ENCODE results near the gene NUAK1.
"Not testable (repeated sequence)": the region's sequence is repeated elsewhere in the genome, so short reads cannot be mapped to it uniquely, and the experiment has no call there.

Gene NUAK1

DNA sequence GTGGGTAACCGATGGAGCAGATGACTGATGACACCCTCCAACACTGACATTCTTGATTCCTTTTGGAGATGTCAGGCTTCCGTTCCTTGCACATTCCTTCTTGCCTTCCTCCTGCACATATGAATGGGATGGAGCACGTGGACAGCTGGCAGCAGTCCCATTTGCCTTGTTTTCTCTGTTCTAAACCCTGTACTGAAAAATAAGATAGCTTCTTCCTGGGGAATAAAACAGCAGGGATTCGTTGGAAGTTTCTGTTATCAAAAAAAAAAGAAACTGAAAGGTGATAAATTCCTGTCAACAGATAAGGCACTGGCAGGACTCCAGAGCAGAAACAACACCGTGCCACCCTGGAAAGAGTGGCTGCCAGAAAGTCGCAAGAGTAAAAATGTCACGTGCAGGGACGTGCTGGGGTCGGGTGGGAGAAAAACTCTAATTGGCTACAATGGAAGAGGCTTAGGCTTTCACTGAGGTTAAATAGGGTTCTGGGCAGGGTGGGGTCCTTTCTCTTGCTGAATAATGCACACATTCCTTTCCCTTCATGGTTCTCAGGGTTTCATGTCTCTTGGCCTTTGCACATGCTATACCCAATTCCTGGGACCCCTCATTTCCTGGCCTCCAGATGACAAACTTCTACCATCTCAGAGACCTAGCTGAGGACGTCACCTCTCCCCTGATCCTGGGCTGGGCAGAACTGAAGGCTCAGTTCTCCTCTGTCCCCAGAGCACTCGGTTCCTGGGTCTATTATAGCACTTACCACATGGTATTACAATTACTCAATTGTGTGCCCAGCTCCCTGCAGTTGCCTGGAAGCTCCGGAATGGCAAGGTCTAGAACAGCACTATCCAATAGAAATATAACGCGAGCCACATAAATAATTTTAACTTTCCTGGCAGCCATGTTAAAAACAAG is 7.0 kb upstream of the NUAK1 start:
- DNase-seq: peak; percentile 34

DNA sequence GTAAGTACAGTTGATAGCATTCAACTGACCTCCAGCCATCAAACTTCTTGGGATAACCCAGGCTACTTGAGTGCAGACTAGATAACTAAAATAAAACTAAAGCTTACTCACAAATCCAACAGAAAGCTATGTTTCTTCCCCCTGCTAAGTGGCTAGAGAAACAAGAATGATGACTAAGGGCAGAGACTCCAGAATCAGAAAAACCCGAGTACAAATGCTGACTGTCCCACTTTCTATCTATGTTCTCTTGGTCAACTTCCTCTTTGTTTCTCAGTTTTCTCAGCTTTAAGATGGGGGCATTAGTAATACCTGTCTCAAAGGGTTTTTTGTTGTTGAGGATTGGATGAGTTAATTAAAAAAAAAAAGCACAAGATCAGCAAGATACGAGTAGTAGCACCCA is 6.1 kb upstream of the NUAK1 start:
- no peak for DNase-seq

DNA sequence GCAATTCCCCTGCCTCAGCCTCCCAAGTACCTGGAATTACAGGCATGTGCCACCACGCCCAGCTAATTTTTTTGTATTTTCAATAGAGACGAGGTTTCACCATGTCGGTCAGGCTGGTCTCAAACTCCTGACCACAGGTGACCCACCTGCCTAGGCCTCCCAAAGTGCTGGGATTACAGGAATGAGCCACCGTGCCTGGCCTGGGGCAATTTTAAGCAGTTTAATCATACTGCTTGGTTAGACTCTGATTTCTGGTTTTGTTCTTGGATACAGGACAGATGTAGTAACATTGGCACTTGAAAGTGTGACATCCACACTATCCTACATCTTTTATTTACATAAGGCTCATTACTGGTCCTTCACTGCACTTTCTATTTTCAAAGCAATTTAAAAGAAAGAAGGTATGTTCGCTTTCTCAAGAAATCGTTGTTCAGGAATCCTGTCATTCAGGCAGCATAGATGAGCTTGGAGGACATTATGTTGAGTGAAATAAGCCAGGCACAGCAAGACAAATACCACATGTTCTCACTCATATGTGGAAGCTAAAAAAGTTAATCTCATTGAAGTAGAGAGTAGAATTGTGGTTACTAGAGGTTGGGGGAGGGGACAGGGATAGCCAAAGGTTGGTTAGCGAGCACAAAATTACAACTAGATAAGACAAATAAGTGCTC is 4.0 kb upstream of the NUAK1 start:
- no peak for DNase-seq

DNA sequence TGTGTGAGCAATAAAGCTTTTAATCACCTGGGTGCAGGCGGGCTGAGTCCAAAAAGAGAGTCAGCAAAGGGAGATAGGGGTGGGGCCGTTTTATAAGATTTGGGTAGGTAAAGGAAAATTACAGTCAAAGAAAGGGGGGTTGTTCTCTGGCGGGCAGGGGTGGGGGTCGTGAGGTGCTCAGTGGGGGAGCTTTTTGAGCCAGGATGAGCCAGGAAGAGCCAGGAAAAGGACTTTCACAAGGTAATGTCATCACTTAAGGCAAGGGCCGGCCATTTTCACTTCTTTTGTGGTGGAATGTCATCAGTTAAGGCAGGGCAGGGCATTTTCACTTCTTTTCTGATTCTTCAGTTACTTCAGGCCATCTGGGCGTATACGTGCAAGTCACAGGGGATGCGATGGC is 3.2 kb upstream of the NUAK1 start:
- DNase-seq: not testable (repeated sequence)

DNA sequence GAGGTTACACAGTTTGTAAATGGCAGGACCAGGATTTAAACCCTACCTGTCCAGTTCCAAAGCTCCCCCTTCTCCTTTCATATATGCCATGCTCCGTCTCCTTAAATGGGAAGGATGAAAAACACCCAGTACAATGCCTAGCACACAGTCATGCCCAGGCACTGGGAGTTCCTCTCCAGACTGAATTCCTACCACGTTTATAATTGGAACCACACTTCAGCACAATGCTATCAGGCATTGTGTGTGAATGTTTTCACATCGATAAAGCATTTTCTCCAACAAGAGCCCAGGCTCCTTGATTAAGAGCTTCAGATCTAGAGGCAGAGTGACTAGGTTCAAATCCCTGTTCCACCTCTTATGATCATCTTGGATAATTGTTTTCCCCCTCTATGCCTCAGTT is 2.7 kb upstream of the NUAK1 start:
- no peak for DNase-seq

DNA sequence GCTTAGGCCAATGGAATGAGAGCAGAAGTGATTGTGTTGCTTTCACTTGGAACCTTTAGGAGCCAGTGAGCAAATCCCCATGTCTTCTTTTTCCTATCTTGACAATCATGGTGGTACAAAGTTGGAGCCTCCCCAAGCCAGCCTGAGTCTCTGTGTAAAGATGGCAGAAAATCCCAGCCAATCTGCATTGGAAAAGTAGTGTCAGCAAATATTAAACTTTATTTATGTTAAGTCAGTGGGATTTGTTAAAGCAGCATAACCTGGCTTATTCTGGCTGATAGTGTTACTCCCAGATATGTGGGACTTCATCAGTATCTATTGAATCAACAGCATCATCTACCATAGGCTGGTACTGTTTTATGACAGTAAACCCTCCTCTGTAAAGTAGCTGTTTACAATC is 2.2 kb upstream of the NUAK1 start:
- no peak for DNase-seq

DNA sequence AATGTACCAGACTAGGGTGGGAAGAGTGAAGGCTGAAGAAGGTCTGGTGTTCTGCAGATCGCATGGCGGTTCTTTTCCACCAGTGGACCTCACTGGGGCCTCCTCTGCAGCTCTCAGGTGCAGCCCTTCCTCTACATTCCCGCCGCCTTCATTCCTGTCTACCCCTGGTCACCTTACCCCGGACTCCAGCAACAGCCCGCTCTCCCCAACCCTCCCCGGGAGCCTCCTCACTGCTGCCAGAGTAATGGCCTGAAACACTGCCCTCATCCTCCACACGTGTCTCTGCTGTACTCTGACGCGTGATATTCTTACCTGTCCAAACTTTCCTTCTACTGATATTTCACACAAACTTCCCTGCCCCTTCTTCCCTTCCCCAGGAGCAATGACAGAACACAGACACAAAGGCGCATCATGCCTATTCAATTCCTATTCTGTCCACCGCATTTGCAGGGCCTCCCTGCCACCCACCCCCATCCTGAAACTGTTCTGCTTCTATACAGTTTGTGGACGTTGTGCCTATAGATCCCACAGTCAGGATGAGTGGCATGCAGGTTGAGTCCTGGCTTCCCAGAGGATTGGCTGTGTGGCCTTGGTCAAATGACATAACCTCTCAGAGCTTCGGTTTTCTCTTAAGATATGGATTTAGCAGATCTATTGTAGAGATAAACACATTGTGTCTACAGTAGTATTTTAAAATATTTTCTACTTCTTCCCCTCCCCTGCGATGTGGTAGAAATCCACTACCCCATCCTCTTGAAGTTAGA is 1.7 kb upstream of the NUAK1 start:
- no peak for DNase-seq

DNA sequence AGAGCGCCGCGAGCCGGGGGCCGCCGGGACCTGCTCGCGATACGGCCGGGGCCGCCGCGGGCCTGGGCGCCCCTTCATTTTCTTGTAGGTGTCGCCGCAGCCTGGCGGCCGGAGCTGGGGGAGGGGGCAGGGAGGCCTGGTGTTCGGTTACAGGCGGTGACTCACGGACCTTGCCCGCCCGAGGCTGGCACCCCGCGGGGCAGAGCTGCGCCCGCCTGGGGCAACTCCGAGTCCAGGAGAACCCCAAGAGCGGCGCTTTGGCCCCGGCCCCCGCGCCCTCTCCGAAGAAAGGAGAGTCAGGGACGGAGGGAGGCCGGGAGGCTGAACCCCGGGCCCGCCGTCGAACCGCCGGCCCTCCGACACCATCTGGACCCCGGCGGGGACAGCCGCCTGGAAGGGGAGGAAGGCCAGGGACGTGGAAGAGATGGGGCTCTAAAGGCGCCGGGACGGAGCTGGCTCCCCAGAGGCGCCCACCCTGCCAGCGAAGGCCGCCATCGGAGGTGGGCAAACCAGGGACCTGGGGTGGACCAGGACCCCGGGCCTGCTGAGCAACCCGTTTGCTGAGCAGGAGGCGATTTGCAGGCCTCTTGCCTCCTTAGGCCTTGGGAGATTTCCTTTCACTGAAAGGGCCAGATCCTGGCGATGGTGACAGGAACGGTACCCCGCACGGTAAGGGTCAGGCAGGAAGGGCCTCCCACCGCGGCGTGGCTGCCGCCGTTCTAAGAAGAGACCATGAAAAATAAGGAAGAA is 843 bp upstream of the NUAK1 start:
- peak; percentile 54 for DNase-seq

DNA sequence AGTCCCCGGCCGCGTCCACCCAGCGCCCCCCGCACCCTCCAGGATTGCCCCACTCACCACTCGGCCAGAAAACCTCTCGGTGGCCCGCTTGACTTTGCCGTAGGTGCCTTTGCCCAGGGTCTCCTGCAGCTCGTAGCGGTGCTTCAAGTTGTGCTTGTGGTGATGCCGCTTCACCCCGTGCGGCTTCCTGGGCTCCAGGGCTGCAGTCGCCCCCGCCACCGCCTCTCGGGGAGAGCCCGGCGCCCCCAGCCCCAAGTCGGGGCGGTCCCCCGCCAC is 459 bp downstream of the NUAK1 start:
- DNase-seq: no peak

DNA sequence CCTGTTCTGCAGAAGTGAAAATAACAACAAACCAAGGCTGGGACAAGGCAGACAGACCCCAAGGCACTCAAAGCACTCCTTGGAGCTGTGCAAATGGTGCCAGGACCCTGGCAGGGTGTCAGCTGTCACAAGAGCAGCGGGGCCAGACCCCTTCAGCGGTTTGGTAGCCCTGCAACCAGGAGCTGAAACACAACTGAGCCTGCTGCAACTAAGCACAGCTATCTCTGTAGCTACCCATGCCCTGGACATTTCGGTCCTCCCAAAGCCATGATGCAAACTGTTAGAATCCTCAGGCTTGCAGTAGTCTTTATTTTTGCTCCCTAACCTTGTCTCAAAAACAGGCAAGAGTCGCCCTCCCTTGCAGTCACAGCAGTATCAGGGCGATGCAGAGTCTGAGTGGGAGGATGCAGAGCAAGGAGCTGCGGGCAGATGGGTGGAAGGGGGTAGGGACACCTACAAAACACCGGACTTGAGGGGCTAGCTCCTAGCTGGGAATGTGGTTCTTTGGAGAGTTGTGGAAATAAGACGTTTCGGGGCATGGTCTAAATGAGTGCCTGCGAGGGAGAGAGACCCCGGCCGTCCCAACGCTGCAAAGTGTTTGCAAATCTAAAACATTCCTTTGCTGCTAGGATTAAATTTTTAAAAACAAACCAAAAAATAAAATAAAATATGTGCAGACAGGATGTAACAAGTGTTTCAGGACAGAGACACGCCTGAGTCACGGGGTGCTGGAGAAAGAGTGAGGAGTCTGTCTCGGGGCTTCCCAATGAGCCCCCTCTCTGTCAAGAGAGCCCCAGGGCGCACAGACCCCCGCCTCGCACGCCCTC is 1.0 kb downstream of the NUAK1 start:
- no peak for DNase-seq

DNA sequence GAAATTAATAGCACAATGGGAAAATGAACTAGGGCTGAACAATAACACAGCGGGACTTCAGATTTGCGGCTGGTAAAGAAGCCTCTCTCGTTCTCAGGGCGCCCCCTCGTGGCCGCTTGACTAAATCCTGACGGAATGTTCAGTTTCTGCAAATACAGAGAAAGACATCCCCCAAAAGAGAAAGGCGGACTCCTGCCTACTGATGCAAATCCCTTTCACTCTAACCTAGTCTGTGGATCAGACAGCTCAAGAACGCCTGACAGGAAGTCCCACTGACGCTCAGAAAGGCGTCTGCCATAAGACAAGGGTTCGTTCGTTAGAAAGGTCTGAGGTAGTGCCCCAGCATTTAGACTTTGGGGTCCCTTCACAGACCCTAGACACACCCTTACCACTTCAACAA is 2.5 kb downstream of the NUAK1 start:
- DNase-seq: peak; percentile 83

DNA sequence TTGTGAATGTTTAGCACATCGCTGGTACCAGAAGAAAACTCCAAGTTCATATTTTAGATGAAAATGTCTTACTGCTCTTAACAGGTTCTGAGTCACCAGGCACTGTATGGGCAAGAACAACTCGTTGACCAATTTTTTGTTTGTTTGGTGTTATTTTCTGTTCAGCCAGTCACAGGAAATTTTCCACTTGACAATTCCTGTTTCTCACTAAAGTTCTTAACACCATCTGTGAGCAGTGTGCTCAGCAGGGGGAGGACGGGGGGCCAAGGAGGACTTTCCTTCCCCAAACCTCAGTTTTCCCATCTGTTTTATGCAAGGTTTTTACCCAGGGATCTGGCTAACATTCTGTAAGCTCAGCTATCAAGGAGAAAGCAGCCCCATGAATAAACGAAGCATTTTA is 3.0 kb downstream of the NUAK1 start:
- DNase-seq: no peak

DNA sequence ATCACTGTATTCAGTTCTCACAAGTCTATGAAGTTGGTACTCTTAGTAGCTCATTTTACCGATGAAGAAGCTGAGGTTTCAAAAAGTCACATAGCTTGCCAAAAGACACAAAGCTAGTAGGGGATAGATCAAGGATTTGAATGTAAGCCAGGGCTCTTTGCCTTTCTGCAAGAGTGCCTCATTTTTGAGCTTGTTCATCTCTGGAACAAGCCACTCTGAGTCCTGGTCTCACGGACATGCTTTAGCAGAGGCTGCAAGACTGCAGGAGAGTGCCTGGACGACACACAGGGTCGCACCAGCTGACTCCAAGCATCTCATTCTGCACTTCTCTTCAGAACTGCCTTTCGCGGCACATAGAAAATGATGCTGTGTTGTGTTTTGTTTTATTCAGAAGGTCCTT is 3.7 kb downstream of the NUAK1 start:
- peak; percentile 26 for DNase-seq

DNA sequence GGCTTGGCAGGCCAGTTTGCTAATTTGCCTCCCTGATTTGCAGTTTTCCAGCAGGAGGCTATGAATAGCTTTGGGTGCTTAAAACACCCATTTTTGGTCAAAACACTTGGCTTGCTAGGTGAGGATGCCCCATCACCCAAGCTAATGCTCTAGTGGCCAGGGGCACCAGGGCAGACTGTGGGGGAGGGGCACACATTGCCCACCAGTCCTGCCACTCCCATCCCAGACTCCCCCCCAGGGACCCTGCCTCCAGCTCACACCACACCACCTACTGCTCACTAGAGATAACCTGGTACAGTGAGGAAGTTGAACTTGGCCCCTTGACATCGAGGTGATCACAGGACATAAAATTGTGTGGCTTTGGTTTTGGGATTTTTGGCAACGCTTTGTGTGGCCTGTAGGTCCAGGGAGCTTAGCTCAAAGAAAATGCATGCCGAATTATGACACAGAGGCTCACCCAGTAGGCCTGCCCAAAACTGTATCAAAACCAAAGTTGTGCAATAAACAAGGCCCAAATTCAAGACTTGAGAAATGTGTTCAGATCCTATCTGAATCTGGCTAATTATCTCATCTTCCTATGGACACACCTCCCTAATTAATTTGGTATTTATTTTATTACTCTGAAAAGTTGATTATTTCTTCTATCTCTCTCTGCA is 4.3 kb downstream of the NUAK1 start:
- no peak for DNase-seq

DNA sequence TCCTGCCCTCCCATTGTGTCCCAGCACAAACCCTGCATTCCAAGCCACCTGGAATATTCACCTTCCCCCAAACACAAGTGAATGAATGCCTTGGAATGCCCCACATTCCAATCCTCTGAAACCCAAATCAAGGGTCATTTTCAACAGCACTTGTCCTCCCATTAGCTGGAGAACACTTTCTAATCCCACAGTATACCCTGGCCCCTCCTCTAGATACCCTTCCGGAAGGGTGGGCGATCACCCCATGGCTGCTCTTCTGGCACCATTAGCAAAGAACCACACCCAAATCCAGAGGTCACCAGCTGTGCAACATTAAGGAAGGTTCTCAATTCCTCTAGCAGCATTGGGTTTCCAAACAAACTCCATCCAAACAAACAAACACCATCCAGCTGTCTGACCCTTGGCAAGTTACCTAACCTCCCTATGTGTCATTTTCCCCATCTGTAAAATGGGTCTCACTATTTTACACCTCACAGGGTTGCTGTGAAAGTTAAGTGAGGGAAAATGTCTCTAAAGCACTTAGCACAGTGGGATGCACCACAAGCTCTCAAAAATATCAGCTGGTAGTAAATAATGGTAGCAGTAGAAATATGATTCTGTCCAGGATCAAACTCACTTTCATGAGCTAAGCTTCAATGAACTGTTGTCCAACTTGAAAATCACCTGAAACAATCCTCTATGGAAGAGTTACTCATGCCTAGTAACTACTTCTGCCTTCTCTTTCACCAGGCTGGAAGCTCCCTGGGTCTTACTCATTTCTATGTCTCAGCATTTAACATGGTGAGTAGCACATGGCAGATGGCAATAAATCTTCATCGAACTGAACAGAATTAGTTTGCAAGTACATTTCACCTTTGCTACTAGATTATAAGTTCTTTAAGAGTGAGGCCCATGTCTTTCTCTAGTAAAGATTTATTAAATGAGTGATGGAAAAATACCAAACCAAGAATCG is 5.3 kb downstream of the NUAK1 start:
- no peak for DNase-seq

DNA sequence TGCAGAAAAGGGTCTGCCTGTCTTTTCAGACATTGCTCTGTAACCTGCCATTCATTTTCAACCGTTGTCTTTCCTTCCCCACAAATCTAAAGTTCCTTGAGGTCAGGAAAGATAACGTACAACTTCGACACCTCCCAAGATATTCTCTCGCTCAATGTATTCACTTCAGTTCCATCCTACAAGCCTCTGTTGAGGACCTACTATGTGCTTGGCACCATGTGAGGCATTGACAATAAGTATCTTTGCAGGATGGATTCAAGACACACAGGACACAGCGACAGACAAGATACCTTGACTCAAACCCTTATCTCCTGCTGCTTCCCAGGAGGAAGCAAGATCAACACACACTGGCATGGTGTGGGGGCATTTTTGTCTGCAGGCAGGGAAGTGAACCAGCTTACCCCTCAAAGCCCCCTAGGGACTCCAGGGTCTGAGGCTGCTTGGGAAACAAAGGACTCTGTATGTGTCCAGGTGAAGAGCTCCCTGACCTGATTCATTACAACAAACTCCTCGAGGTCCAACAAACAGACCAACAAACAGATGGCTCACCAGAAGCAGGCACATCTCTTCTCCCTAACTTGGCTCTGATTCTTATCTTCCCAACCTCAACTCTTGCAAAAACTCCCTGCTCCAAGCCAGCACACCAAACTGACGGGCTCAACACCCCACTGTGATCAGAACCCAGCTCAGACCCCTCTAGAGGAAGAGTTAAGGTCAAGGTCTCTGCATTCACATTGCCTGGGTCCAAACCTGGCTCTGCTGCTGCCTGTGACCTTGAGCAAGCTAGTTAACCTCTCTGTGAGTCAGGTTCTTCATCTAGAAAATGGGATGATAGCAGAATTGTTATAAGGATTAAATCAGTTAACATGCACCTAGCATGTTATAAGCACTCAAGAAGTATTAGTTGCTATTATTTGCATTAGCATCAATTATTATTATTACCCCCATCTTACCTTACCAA is 6.3 kb downstream of the NUAK1 start:
- no peak for DNase-seq

DNA sequence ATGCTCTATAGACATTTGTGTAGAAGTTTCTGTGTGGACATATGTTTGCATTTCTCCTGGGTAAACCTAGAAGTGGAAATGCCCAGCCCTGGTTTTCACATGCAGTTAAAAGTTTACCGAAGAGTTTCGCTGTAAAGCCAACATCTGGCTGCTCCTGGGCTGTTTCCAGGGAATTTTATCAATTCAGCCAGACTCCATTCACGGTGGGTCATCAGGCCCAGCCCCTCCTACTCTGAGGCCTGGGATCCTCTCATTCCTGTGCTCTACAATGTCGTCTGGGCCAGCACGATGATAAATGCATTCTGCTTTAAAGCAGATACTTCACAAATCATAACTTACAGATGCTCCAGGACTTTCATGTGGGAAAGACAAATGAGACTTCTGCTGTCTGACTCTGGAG is 7.1 kb downstream of the NUAK1 start:
- DNase-seq: no peak

DNA sequence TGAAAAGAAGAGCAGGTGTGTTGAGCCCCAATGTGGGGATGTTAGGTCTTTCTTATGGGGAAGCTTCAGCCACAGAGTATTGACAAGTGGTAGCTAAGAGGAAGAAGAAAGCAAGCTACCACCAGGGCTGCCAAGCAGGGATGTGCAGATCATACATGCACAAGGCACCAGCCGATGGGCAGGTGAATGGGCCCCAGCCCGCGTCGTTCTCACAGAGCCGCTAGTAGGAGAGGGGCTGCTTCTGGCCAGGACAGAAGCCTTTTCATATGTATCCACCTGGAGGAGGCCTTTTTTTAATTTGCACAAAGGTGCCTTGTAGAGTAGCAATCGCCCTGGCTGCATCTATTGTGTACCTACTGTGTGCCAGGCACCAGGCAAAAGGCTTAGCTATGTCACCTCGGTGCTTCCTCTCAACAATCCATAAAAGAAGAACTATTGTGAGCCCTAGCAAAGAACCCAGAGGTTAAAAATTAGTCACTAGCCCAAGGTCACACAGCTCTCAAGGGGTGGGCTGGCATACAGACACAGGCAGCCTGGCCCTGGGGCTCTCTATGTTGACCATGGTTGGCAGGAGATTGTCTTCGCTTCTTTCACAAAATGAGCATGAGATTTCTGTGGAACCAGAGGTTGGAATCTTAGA is 8.2 kb downstream of the NUAK1 start:
- no peak for DNase-seq
